H1 (cell line): Measurements from ENCODE around the gene SEMA7A. TPM values are rescaled to one million over a fixed set of nuclear protein-coding genes. Genes with fewer than 3 reads are reported as not detected.

ENCODE experiments used
- CTCF ChIA-PET: fragments of 300-600 bp; sonication (Branson Sonifier 250); formaldehyde crosslinking; loops from one replicate; lab custom pipeline; 2021; ENCODE audit not compliant: partially characterized antibody; lab: Charles Lee
- POLR2A ChIA-PET: fragments of 300-600 bp; sonication (Branson Sonifier 250); formaldehyde crosslinking; loops from one replicate; lab custom pipeline; 2021; ENCODE audit warnings: inconsistent platforms; ENCODE audit not compliant: partially characterized antibody; lab: Charles Lee
- DNase-seq, 2 experiments: peaks; one replicate each; pipeline versions ENCODE4 v3.0.0 to v3.0.0-alpha.2; 2010 to 2022; ENCODE audit warnings: low spot score in 2 of 2, low read depth in 1 of 2, mixed read lengths in 1 of 2
- FAIRE-seq: peaks from 2 replicates; lab custom pipeline; 2011; peaks lifted over from hg19 to GRCh38; lab: Jason Lieb, UNC
- H2AFZ ChIP-seq: 2 replicates; pipeline ENCODE4 v1.8.1; 2012; ENCODE audit warnings: low read length, inconsistent platforms
- H2AK5ac ChIP-seq: 2 replicates; pipeline ENCODE4 v1.6.1; 2013; ENCODE audit warnings: low read depth, low read length
- H2BK120ac ChIP-seq: replicated peaks from 2 replicates; pipeline ENCODE3; 2013; ENCODE audit warnings: low read depth, low read length, inconsistent platforms
- H2BK12ac ChIP-seq: 2 replicates; pipeline ENCODE4 v1.6.1; 2013; ENCODE audit warnings: low read depth, low read length
- H2BK15ac ChIP-seq: 2 replicates; pipeline ENCODE4 v1.6.1; 2013; ENCODE audit warnings: low read length
- H2BK20ac ChIP-seq: 2 replicates; pipeline ENCODE4 v1.6.1; 2013; ENCODE audit warnings: low read length
- H2BK5ac ChIP-seq: 2 replicates; pipeline ENCODE4 v1.6.1; 2013; ENCODE audit warnings: low read depth, low read length
- H3K14ac ChIP-seq: 2 replicates; pipeline ENCODE4 v1.6.1; 2013; ENCODE audit warnings: inconsistent platforms; ENCODE audit not compliant: insufficient read length
- H3K18ac ChIP-seq: 2 replicates; pipeline ENCODE4 v1.6.1; 2013; ENCODE audit warnings: low read length; ENCODE audit errors: extremely low read depth
- H3K23ac ChIP-seq: 2 replicates; pipeline ENCODE4 v1.6.1; 2013; ENCODE audit warnings: inconsistent platforms; ENCODE audit not compliant: insufficient read length
- H3K23me2 ChIP-seq: 2 replicates; pipeline ENCODE4 v1.6.1; 2013; ENCODE audit warnings: low read depth, low read length
- H3K27ac ChIP-seq: 2 replicates; pipeline ENCODE4 v1.6.1; 2011; ENCODE audit warnings: low read depth, low read length, inconsistent platforms
- H3K27me3 ChIP-seq, 4 experiments: replicated peaks in 1 of 4; 1 replicate in 1 of 4; 2 replicates in 3 of 4; pipeline versions ENCODE4 v1.6.1 to v1.8.1; 2011 to 2013; ENCODE audit warnings: low read length in 3 of 4, mild to moderate bottlenecking in 3 of 4, inconsistent platforms in 2 of 4, mixed read lengths in 2 of 4, moderate library complexity in 1 of 4; ENCODE audit not compliant: control insufficient read depth in 3 of 4, insufficient read depth in 3 of 4; ENCODE audit errors: extremely low read depth in 1 of 4
- H3K36me3 ChIP-seq, 4 experiments: 2 replicates each; pipeline versions ENCODE4 v1.6.1 to v1.8.1; 2011 to 2013; ENCODE audit warnings: mild to moderate bottlenecking in 4 of 4, low read length in 3 of 4, moderate library complexity in 2 of 4, control low read depth in 1 of 4, inconsistent platforms in 1 of 4; ENCODE audit not compliant: insufficient read depth in 4 of 4, control insufficient read depth in 2 of 4
- H3K4ac ChIP-seq: replicated peaks from 2 replicates; pipeline ENCODE3; 2013; ENCODE audit warnings: low read length, low read depth, mixed read lengths, inconsistent platforms; ENCODE audit not compliant: insufficient read length
- H3K4me1 ChIP-seq, 4 experiments: replicated peaks in 1 of 4; 1 replicate in 1 of 4; 2 replicates in 3 of 4; pipeline versions ENCODE4 v1.6.1 to v1.8.1; 2011 to 2013; ENCODE audit warnings: low read length in 3 of 4, inconsistent platforms in 2 of 4, mixed read lengths in 1 of 4; ENCODE audit not compliant: insufficient read depth in 4 of 4, control insufficient read depth in 3 of 4
- H3K4me2 ChIP-seq, 2 experiments: 2 replicates each; pipeline versions ENCODE4 v1.6.1 to v1.8.1; 2011 to 2013; ENCODE audit warnings: low read depth in 2 of 2, low read length in 2 of 2, control low read depth in 1 of 2, inconsistent platforms in 1 of 2, mild to moderate bottlenecking in 1 of 2; ENCODE audit not compliant: insufficient read depth in 1 of 2
- H3K4me3 ChIP-seq, 4 experiments: fragments of 200-600, 300-600 bp in 1 of 4; sonication (generic), shearing (Covaris generic), sonication (Bioruptor Twin) in 1 of 4; 2 replicates each; pipeline versions ENCODE4 v1.5.1 to v1.8.1; 2011 to 2016; ENCODE audit warnings: low read length in 4 of 4, low read depth in 3 of 4, control low read depth in 2 of 4, inconsistent platforms in 2 of 4, mild to moderate bottlenecking in 2 of 4, mixed read lengths in 1 of 4, moderate library complexity in 1 of 4; ENCODE audit not compliant: insufficient read depth in 2 of 4; ENCODE audit errors: extremely low read depth in 1 of 4
- H3K56ac ChIP-seq: replicated peaks from 2 replicates; pipeline ENCODE3; 2013; ENCODE audit warnings: low read depth, mild to moderate bottlenecking, mixed read lengths, low read length, inconsistent platforms; ENCODE audit not compliant: insufficient read length
- H3K79me1 ChIP-seq: 2 replicates; pipeline ENCODE4 v1.6.1; 2013; ENCODE audit warnings: low read depth, low read length, control low read depth
- H3K79me2 ChIP-seq, 2 experiments: 2 replicates each; pipeline versions ENCODE4 v1.6.1 to v1.8.1; 2012 to 2013; ENCODE audit warnings: low read length in 2 of 2, mild to moderate bottlenecking in 2 of 2, inconsistent platforms in 1 of 2; ENCODE audit not compliant: insufficient read depth in 2 of 2, control insufficient read depth in 1 of 2
- H3K9ac ChIP-seq, 4 experiments: replicated peaks in 1 of 4; 1 replicate in 1 of 4; 2 replicates in 3 of 4; pipeline versions ENCODE4 v1.6.1 to v1.8.1; 2011 to 2013; ENCODE audit warnings: low read depth in 3 of 4, low read length in 3 of 4, control low read depth in 2 of 4, mild to moderate bottlenecking in 2 of 4, moderate library complexity in 2 of 4, inconsistent platforms in 1 of 4; ENCODE audit errors: extremely low read depth in 1 of 4
- H3K9me3 ChIP-seq, 2 experiments: 2 replicates each; pipeline versions ENCODE4 v1.6.1 to v1.8.1; 2012 to 2013; ENCODE audit warnings: mild to moderate bottlenecking in 2 of 2, moderate library complexity in 2 of 2, control low read depth in 1 of 2, inconsistent platforms in 1 of 2, low read depth in 1 of 2, low read length in 1 of 2, mixed read lengths in 1 of 2; ENCODE audit not compliant: insufficient read depth in 2 of 2
- H4K20me1 ChIP-seq, 2 experiments: replicated peaks in 1 of 2; 2 replicates each; pipeline versions ENCODE3 to v1.8.1; 2011 to 2013; ENCODE audit warnings: inconsistent platforms in 2 of 2, low read length in 2 of 2, mild to moderate bottlenecking in 1 of 2; ENCODE audit not compliant: insufficient read depth in 2 of 2, control insufficient read depth in 1 of 2
- H4K5ac ChIP-seq: 2 replicates; pipeline ENCODE4 v1.6.1; 2013; ENCODE audit warnings: low read length, low read depth, mixed read lengths, inconsistent platforms; ENCODE audit not compliant: insufficient read length
- H4K8ac ChIP-seq: 2 replicates; pipeline ENCODE4 v1.8.0; 2013; ENCODE audit warnings: mild to moderate bottlenecking, moderate library complexity, low read length, inconsistent platforms; ENCODE audit not compliant: insufficient read depth; ENCODE audit errors: extremely low read depth
- H4K91ac ChIP-seq: replicated peaks from 2 replicates; pipeline ENCODE3; 2013; ENCODE audit warnings: low read length, mixed read lengths, inconsistent platforms; ENCODE audit not compliant: insufficient read length
- BCL11A ChIP-seq, 2 experiments: IDR thresholded peaks; one replicate each; pipeline ENCODE4 v1.6.1; 2011; ENCODE audit warnings: low read depth in 2 of 2, low read length in 2 of 2, mild to moderate bottlenecking in 2 of 2
- EP300 ChIP-seq, 2 experiments: IDR thresholded peaks; 1 replicate in 1 of 2; 2 replicates in 1 of 2; pipeline ENCODE4 v1.6.1; 2011 to 2012; ENCODE audit warnings: low read depth in 2 of 2, low read length in 2 of 2, mild to moderate bottlenecking in 2 of 2, borderline replicate concordance in 1 of 2, inconsistent platforms in 1 of 2, moderate library complexity in 1 of 2
- FOSL1 ChIP-seq: IDR thresholded peaks from 2 replicates; pipeline ENCODE4 v1.6.1; 2011; ENCODE audit warnings: mild to moderate bottlenecking, low read depth, low read length, moderate library complexity; ENCODE audit not compliant: insufficient read depth
- KDM1A ChIP-seq: fragments of 200-600, 300-600 bp; sonication (generic); IDR thresholded peaks from 2 replicates; pipeline ENCODE4 v1.7.1; 2016; ENCODE audit warnings: mild to moderate bottlenecking, low read length, borderline replicate concordance
- SIN3A ChIP-seq, 2 experiments: IDR thresholded peaks in 1 of 2; conservative IDR thresholded peaks in 1 of 2; 2 replicates each; pipeline ENCODE4 v1.6.1; 2011 to 2012; ENCODE audit warnings: low read length in 2 of 2, improper control_type of control experiment in 1 of 2, low read depth in 1 of 2, mild to moderate bottlenecking in 1 of 2
- SP2 ChIP-seq: IDR thresholded peaks from 2 replicates; pipeline ENCODE4 v1.6.1; 2012; ENCODE audit warnings: mild to moderate bottlenecking, low read length, inconsistent platforms
- SUZ12 ChIP-seq: fragments of 200-600 bp; sonication (generic); IDR thresholded peaks from 2 replicates; pipeline ENCODE4 v1.6.1; 2012; ENCODE audit warnings: mild to moderate bottlenecking, inconsistent platforms, low read length, moderate library complexity, mixed read lengths
- TBP ChIP-seq: IDR thresholded peaks from 2 replicates; pipeline ENCODE4 v1.6.1; 2011; ENCODE audit warnings: low read depth, low read length, improper control_type of control experiment
- ZNF274 ChIP-seq: IDR thresholded peaks from 2 replicates; pipeline ENCODE4 v1.7.0; 2012; ENCODE audit warnings: low read length, borderline replicate concordance; ENCODE audit errors: extremely low read depth
- WGBS, 2 experiments: shearing (Covaris generic) in 1 of 2; methylation state at CpG; one replicate each; pipeline versions ENCODE4 v1.1.6 to v1.1.7; 2013 to 2015; ENCODE audit warnings: low lambda C conversion rate in 2 of 2, mixed read lengths in 2 of 2, inconsistent platforms in 1 of 2, low coverage in 1 of 2, missing lambda C conversion rate in 1 of 2; ENCODE audit not compliant: insufficient replicate concordance in 2 of 2, insufficient coverage in 1 of 2, insufficient read length in 1 of 2; ENCODE audit errors: extremely low coverage in 1 of 2, missing lambda C conversion rate in 1 of 2; 5-methylcytosine and 5-hydroxymethylcytosine counted together
- polyA plus RNA-seq, 7 experiments: library from polyadenylated mRNA; depleted of rRNA in 3 of 7; stranded (reverse) in 5 of 7; unstranded in 2 of 7; fragments of >200 nt in 5 of 7; fragments of 200-250 nt in 2 of 7; gene quantifications; 1 replicate in 5 of 7; 2 replicates in 1 of 7; 4 replicates in 1 of 7; pipeline versions ENCODE4 v1.2.1 to v1.2.3, GENCODE V29; 2011 to 2013; ENCODE audit warnings: missing spikeins in 2 of 7, mixed read lengths in 2 of 7
- total RNA-seq: library from RNA; stranded (reverse); fragmentation: NEBNext Ultra II Directional; extraction: Animal tissue kit (Norgen Biotek cat#: 25700); gene quantifications from 2 replicates; pipeline ENCODE4 v1.2.1, GENCODE V29; 2021

Gene SEMA7A
- total and polyA plus RNA-seq, 2 of the 8 experiments (the other 6 are each of a cell fraction or from before 2014, with no cell fraction given) = 10.7 to 15.0 TPM

GRCh38 chr15:74424901-74425528 is 8.7 kb downstream of the SEMA7A start:
- H2BK20ac ChIP-seq = no peak overlapping the region
- WGBS, 2 experiments = 91% methylated on average over 8 of the region's 8 CpGs; no CpG with 5 or more reads in 1 of the 2 experiments
- no peak overlapping the region for H2BK15ac ChIP-seq
- H3K23ac ChIP-seq = no peak overlapping the region
- H2BK120ac ChIP-seq = no peak overlapping the region
- no peak overlapping the region for H3K4ac ChIP-seq
- DNase-seq (no peak), FAIRE-seq (no peak)
- no peaks in the 10 kb centered on the region for H3K23me2 ChIP-seq
- H3K36me3 ChIP-seq = no peaks in the 10 kb centered on the region
- no peak overlapping the region for H4K8ac ChIP-seq
- H2BK5ac ChIP-seq = no peak overlapping the region; the same call in 1 of the 2 replicates
- ChIA-PET POLR2A (interaction anchor here (0.9 to 1.0 kb wide), 2 partner anchors 13 to 39 kb away, joined by 3 read pairs; no protein-coding TSS in a partner anchor), CTCF (interaction anchor here (0.8 to 41.3 kb wide), 5 partner anchors 13 to 189 kb away, joined by 3 to 1311 read pairs (median 8); partner anchors contain the start of gene CYP11A1)
- H2AFZ ChIP-seq = no peak overlapping the region
- H3K79me2 ChIP-seq = 0 out of 4 replicates have a peak, but pooled peaks cover 0 to 4% of the 10 kb centered on the region in 2 experiments
- H3K79me1 ChIP-seq = peaks cover 5% of the 10 kb centered on the region
- no peak overlapping the region for H3K4me2 ChIP-seq
- H3K18ac ChIP-seq = no peak overlapping the region
- no peak overlapping the region for H3K56ac ChIP-seq
- H3K14ac ChIP-seq = no peak overlapping the region
- H4K5ac ChIP-seq = no peak overlapping the region
- H4K91ac ChIP-seq = no peak overlapping the region
- H3K4me3 ChIP-seq = no peak overlapping the region
- peaks cover 7 to 28% (median 20%) of the 10 kb centered on the region in 4 experiments for H3K4me1 ChIP-seq
- no peak overlapping the region for H2AK5ac ChIP-seq
- H3K9me3 ChIP-seq = no peaks in the 10 kb centered on the region
- no peak for TF ChIP-seq TBP
- TF ChIP-seq EP300 (IDR thresholded peaks at IDR 0.05; ENCODE audit: borderline replicate concordance in 1 of 2, low read depth in 2 of 2, low read length in 2 of 2) = no peak
- TF ChIP-seq FOSL1 = no peak
- TF ChIP-seq SIN3A (conservative IDR thresholded peaks at IDR 0.05 in 1 of 2, IDR thresholded peaks at IDR 0.05 in 1 of 2; ENCODE audit: low read depth in 1 of 2, low read length in 2 of 2) = no peak
- TF ChIP-seq SUZ12 = no peak
- no peak for TF ChIP-seq ZNF274
- no peak for TF ChIP-seq BCL11A (IDR thresholded peaks at IDR 0.05; ENCODE audit: low read depth in 2 of 2, low read length in 2 of 2)
- TF ChIP-seq SP2 = no peak
- no peak for TF ChIP-seq KDM1A
- H3K9ac ChIP-seq = no peak overlapping the region
- H2BK12ac ChIP-seq = no peak overlapping the region
- no peak overlapping the region for H3K27ac ChIP-seq
- peaks cover 5 to 26% of the 10 kb centered on the region in 2 experiments for H4K20me1 ChIP-seq
- no peaks in the 10 kb centered on the region for H3K27me3 ChIP-seq
